Coronary artery (tissue), 2 donors: ENCODE data around the gene SLC39A8.

Experiments used
- DNase-seq: peaks from one replicate; pipeline ENCODE4 v3.0.0-alpha.2; 2017; ENCODE audit warnings: low spot score
- H3K27ac ChIP-seq, 2 donors: fragments of 200-600 bp; sonication (generic); one replicate each; pipeline ENCODE4 v1.5.1; 2016 to 2019
- H3K4me3 ChIP-seq: fragments of 200-600 bp; sonication (generic); 2 replicates; pipeline ENCODE4 v1.5.1; 2016; ENCODE audit warnings: mild to moderate bottlenecking, moderate library complexity
- TF ChIP-seq, protein P1 (sequence below): fragments of 200-600 bp; sonication (generic); IDR thresholded peaks from one replicate; pipeline ENCODE4 v1.5.1; 2019; ENCODE audit warnings: antibody characterized with exemption

The SLC39A8 gene

DNA sequence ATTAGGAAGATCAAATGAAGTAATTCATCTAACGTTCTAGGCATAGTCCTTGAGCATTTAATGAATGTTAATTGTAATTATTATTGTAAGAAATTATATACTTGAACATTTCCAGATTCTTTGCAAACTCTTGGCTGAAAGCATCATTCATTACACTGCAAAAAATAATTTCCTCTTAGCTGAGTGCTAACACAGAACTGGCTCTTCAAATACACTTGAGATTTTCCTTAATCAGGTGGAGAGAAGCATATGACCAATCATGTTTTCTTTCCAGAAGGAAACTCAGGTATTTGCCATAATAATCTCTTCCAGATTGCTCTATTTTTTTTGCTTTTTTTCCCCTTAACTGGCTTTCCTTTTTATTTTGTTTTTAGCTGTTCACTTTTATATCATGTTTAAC, 42.5 kb downstream of the SLC39A8 start:
- no peak overlapping the region for H3K4me3 ChIP-seq
- TF ChIP-seq, protein P1, sequence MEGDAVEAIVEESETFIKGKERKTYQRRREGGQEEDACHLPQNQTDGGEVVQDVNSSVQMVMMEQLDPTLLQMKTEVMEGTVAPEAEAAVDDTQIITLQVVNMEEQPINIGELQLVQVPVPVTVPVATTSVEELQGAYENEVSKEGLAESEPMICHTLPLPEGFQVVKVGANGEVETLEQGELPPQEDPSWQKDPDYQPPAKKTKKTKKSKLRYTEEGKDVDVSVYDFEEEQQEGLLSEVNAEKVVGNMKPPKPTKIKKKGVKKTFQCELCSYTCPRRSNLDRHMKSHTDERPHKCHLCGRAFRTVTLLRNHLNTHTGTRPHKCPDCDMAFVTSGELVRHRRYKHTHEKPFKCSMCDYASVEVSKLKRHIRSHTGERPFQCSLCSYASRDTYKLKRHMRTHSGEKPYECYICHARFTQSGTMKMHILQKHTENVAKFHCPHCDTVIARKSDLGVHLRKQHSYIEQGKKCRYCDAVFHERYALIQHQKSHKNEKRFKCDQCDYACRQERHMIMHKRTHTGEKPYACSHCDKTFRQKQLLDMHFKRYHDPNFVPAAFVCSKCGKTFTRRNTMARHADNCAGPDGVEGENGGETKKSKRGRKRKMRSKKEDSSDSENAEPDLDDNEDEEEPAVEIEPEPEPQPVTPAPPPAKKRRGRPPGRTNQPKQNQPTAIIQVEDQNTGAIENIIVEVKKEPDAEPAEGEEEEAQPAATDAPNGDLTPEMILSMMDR: no peak
- DNase-seq: no peak

DNA sequence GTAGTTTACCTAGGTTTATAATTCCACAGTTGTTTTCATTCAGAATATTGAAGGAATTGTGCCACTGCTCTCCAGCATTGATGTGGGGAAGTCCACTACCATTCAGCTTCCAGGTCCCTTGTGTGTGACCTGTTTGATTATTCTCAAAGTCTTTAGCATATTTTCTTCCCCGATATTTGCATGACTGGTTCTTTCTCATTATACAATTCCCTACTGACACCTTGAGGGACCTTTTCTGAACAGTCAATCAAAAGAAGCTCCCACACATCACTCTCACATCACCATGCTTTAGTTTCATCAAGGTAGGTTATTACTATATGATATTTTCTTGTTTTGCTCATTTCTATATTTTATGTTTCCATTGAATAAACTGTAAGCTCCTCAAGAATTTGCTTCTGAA, 44.1 kb downstream of the SLC39A8 start:
- TF ChIP-seq, protein P1: no peak
- no peak for DNase-seq
- Histone ChIP-seq H3K4me3 (no peak overlapping the region), H3K27ac (no peak overlapping the region)

More for the DNA sequence above, 42.5 kb downstream of the SLC39A8 start:
- no peak overlapping the region for H3K27ac ChIP-seq

DNA sequence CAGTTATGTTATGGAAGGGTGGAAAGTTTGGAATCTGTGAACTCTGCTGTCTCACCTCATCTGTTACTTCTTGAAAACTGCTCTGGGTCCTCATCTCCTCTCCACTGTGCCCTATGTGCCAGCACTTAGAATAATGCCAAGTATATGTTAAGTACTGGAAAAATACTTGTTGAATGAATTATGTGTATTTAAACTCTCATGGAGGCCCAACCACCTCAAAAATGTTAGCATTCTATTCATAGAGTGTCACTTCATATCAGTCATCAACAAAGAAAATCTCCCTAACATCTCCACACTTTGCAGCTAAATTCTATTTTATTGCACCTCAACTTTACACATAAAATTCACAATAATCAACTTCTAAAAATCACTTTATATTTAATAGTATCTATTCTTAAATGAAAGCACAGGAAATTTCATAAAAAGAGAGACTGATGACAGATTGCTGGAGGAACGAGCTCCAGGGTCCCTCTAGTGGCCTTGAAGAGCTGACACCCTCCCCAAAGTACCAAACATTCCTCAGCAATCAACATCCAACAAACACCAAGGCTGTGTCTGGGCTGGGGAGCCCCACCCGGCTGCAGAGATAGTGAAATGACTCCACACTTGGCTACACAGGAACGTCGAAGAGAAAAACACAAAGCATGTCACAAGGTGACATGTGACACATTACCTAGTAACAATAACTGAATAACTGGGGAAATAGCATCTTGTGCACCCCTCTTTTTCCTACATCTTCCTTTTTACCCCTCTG, 45.8 kb downstream of the SLC39A8 start:
- DNase-seq: no peak
- Histone ChIP-seq H3K4me3 (no peak overlapping the region), H3K27ac (no peak overlapping the region)
- TF ChIP-seq, protein P1: peak; percentile 34

DNA sequence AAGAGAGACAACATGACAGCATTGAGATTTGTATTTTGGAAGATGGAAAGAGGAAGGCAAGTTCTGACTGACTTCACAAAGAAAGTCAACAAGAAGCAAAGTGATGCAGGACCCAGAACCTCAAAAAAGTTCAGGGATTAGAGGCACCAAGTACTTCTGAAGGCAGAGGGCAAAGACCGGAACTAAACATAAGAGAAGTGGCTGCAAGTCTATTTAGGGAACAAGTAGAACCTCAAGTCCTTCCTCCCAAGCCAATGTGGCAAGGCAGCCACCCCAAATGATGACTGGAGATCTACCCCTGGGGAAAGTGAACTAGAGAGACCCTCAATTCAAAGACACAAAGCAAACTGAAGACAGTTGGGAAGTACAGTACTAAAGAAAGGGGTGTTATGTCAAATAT, 46.6 kb downstream of the SLC39A8 start:
- TF ChIP-seq, protein P1: no peak
- DNase-seq: no peak
- Histone ChIP-seq H3K27ac (no peak overlapping the region), H3K4me3 (no peak overlapping the region)

DNA sequence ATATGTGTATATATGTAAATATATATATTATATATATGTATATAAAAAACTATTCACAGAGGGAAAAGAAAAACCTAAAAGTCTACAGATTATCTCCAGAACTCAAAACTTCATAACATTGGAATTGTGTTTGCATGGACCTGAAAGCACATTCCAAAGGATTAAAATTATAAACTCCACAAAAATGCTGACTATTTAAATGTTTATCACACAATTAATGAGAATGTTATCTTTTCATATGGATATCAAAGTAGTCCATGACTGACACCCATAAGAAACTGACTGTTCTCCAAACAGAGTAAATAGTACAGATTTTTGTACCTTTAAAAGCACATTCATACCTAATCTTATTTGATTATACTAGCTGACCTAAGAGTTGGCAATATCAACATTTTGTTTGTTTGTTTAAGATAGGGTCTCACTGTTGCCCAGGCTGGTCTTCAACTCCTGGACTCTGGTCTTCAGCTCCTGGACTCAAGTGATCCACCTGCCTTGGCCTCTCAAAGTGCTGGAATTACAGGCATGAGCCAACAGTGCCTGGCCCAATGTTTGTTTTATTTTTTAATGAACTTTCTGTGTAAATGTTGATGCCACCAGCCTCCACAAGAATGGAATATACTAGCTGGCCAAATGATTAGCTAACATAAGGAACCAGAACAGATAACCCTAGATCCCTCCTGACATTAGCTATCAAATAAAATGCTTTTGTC, 50.0 kb downstream of the SLC39A8 start:
- Histone ChIP-seq H3K4me3 (no peak overlapping the region), H3K27ac (no peak overlapping the region)
- DNase-seq: no peak
- TF ChIP-seq, protein P1: no peak

DNA sequence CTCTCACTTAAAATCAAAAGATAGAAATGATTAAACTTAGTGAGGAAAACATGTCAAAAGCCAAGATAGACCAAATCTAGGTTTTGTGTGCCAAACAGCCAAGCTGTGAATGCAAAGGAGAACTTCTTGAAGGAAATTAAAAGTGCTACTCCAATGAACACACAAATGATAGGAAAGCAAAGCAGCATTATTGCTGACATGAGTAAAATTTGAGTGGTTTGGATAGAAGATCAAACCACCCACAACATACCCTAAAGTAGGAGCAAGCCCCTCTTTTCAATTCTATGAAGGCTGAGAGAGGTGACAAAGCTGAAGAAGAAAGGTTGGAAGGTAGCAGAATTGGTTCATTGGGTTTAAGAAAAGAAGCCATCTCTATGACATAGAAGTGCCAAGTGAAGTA, 56.8 kb downstream of the SLC39A8 start:
- DNase-seq: no peak
- H3K4me3 ChIP-seq: no peak overlapping the region
- H3K27ac ChIP-seq: no peak overlapping the region
- TF ChIP-seq, protein P1: no peak

DNA sequence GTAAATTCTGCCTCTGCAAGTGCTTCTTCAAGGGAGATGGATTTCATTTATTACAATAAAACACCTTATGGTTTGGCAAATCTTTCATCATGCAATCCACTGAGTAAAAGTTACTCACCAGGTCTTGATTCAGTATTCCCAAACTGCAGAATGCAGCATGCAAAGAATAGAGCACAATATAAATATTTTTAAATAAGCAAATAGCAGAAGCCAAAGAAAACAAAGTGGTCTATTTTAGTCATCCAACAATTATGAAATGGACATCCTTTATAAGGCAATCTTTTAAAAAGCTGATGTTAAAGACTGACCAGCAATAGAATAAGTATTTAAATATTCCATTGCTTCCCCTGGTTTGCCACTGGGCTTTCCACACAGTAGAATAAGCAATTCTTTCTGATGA, 59.5 kb downstream of the SLC39A8 start:
- H3K27ac ChIP-seq: no peak overlapping the region
- DNase-seq: no peak
- H3K4me3 ChIP-seq: no peak overlapping the region
- TF ChIP-seq, protein P1: no peak
